Right lobe of liver (tissue), 6 donors: Measurements from ENCODE around the gene TRPM5. TPM values are rescaled to one million over a fixed set of nuclear protein-coding genes. Genes with fewer than 3 reads are reported as not detected.

Experiments used
- ATAC-seq, 4 donors: fragments of 200-7000 bp; cut with Tn5 transposase; one replicate each; pipeline ENCODE4 v1.9.1; 2020; ENCODE audit warnings: mild to moderate bottlenecking in 4 of 4, moderate library complexity in 4 of 4
- DNase-seq, 3 donors: peaks; one replicate each; pipeline ENCODE4 v3.0.0-alpha.2; 2020
- H3K27ac ChIP-seq, 3 donors: fragments of 200-600 bp; one replicate each; pipeline ENCODE4 v1.8.0; 2022
- H3K27me3 ChIP-seq, 2 donors: fragments of 200-600 bp; one replicate each; pipeline ENCODE4 v1.8.0; 2022
- H3K36me3 ChIP-seq, 4 donors: fragments of 200-600 bp; sonication (generic) in 1 of 4; one replicate each; pipeline versions ENCODE4 v1.5.1 to v1.8.0; 2017 to 2022; ENCODE audit warnings: control low read depth in 1 of 4
- H3K4me1 ChIP-seq, 4 donors: fragments of 200-600 bp; sonication (generic) in 1 of 4; one replicate each; pipeline versions ENCODE4 v1.5.1 to v1.8.0; 2017 to 2022; ENCODE audit warnings: control low read depth in 1 of 4
- H3K4me3 ChIP-seq, 3 donors: fragments of 200-600 bp; one replicate each; pipeline ENCODE4 v1.8.0; 2022
- H3K9me3 ChIP-seq, 4 donors: fragments of 200-600 bp; sonication (generic) in 1 of 4; one replicate each; pipeline versions ENCODE4 v1.5.1 to v1.8.0; 2017 to 2022; ENCODE audit warnings: control low read depth in 1 of 4
- POLR2A ChIP-seq: fragments of 450-650 bp; IDR thresholded peaks from one replicate; pipeline ENCODE4 v1.6.1; 2017; ENCODE audit warnings: antibody characterized with exemption, mild to moderate bottlenecking
- WGBS: methylation state at CpG from one replicate; pipeline ENCODE4 v1.1.6; 2018; ENCODE audit warnings: low coverage, low lambda C conversion rate; ENCODE audit not compliant: insufficient coverage; ENCODE audit errors: missing lambda C conversion rate; 5-methylcytosine and 5-hydroxymethylcytosine counted together
- intact Hi-C, 2 donors: fragments of 100-400 bp; cut with DNase I; formaldehyde crosslinking; loops; one replicate each; pipeline versions ENCODE4 v1.11.2 to v1.14.1; 2022
- total RNA-seq, 6 experiments: library from RNA; depleted of rRNA in 2 of 6; stranded (reverse); fragments of >200 nt in 2 of 6; fragmentation: NEBNext Ultra II Directional in 3 of 6; extraction: Animal tissue kit (Norgen Biotek cat#: 25700) in 3 of 6; gene quantifications; one replicate each; pipeline versions ENCODE4 v1.1.0 to v1.2.4, GENCODE V29; 2016 to 2023
- TF ChIP-seq, protein P1 (sequence below), 4 donors: fragments of 200-600 bp in 3 of 4; fragments of 450-650 bp in 1 of 4; IDR thresholded peaks; one replicate each; pipeline versions ENCODE4 v1.5.1 to v1.8.0; 2016 to 2022; ENCODE audit warnings: antibody characterized with exemption in 4 of 4, mild to moderate bottlenecking in 2 of 4
- donor health status: DM: no; HTN: yes; CAD: no.
- donor health status: DM: no; HTN: no; CAD: no.
- donor health status: DM: no; HTN: no; CAD: no.
- donor health status: DM: no; HTN: yes; CAD: no.
- donor health status: DM: no; HTN: yes; CAD: no.

The TRPM5 gene
- total RNA-seq, 6 experiments from 2014 or later, result not detected

DNA sequence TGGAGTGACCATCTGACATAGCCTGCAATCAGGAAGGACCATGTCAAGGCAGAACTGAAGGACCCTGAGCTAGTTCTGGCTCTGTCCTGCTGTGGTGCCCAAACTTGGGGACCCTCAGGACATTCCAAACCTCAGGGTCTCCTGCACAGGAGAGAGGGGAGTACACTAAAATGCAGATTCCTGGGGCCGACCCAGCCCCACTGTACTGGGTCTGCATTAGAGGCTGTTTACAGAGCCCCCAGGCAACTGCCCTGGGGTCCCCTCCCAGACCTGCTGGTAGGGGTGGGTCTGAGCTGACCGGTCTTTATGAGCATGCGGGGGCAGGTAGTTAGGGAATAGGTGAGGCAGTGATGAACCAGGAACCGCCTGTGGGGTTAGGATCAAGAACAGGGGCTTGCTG is 6.8 kb downstream of the TRPM5 start:
- no peaks in the 10 kb centered on the region for H3K9me3 ChIP-seq
- WGBS, result 57% methylated on average over 3 of the region's 4 CpGs
- no peak for TF ChIP-seq POLR2A
- TF ChIP-seq, protein P1, sequence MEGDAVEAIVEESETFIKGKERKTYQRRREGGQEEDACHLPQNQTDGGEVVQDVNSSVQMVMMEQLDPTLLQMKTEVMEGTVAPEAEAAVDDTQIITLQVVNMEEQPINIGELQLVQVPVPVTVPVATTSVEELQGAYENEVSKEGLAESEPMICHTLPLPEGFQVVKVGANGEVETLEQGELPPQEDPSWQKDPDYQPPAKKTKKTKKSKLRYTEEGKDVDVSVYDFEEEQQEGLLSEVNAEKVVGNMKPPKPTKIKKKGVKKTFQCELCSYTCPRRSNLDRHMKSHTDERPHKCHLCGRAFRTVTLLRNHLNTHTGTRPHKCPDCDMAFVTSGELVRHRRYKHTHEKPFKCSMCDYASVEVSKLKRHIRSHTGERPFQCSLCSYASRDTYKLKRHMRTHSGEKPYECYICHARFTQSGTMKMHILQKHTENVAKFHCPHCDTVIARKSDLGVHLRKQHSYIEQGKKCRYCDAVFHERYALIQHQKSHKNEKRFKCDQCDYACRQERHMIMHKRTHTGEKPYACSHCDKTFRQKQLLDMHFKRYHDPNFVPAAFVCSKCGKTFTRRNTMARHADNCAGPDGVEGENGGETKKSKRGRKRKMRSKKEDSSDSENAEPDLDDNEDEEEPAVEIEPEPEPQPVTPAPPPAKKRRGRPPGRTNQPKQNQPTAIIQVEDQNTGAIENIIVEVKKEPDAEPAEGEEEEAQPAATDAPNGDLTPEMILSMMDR (IDR thresholded peaks at IDR 0.05), result no peak
- no peaks in the 10 kb centered on the region for H3K4me1 ChIP-seq
- no peaks in the 10 kb centered on the region for H3K36me3 ChIP-seq
- ATAC-seq, result no peak
- no peak overlapping the region for H3K27ac ChIP-seq
- intact Hi-C loops, result no loop called here
- peak in 1 of 3 donors; percentile 26 for DNase-seq
- H3K27me3 ChIP-seq, result no peaks in the 10 kb centered on the region
- H3K4me3 ChIP-seq, result no peak overlapping the region

DNA sequence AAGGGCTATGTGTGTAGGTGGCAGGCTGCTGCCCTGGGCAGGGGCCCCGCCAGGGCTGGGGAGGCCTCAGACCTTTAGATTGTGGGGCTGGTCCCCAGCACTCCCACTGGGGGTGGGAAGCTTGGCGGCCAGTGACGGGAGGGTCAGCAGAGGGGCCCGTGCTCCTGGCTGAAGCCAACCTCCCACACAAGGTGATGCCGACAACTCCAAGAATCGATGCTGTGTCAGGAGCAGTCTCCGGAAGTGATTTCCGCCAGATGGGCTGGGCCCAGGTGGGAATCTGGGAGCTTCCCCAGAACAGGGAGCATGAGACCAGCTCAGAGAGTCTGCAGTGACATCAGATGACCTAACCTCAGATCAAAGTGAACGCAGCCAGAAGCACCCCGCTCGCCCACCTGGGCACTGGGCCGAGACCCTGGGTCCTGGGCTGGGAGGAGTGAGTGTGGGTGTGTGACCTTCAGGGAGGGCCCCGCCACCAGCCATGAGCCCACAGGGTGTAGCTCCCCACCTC is 7.7 kb downstream of the TRPM5 start:
- TF ChIP-seq, protein P1 (IDR thresholded peaks at IDR 0.05), result no peak
- no peak for TF ChIP-seq POLR2A
- no peaks in the 10 kb centered on the region for H3K27me3 ChIP-seq
- H3K9me3 ChIP-seq, result no peaks in the 10 kb centered on the region
- H3K4me1 ChIP-seq, result no peaks in the 10 kb centered on the region
- WGBS, result no CpG with 5 or more reads among the region's 13 CpGs
- intact Hi-C loops, result no loop called here
- H3K27ac ChIP-seq, result no peak overlapping the region
- H3K36me3 ChIP-seq, result no peaks in the 10 kb centered on the region
- peak in 1 of 3 donors; percentile 45 for DNase-seq
- H3K4me3 ChIP-seq, result no peak overlapping the region
- ATAC-seq, result no peak

DNA sequence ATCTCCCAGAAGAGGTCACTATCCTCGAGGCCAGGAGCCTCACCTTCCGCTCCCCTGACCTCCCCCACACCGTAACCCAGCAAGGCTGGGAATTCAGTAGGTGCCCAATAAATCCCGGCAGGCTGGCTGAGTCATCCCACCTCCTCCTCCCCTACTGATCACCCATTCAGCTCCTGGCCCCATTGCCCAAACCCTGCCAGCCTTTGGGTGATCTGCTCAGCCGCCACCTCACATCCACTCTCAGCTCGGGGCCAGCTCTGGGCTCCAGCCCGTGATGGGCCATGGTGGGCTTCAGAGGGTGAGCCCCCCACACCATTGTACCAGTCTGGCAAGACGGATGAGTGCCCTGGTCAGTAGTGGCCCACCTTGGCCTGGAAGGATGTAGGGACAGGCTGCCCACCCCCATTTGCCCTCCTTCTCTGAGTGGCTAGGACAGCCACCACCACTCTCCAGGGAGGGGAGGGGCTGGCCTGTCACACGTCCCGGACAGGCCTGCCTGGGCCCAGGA is 8.2 kb downstream of the TRPM5 start:
- no peaks in the 10 kb centered on the region for H3K4me1 ChIP-seq
- ATAC-seq, result no peak
- intact Hi-C loops, result no loop called here
- no peaks in the 10 kb centered on the region for H3K27me3 ChIP-seq
- H3K4me3 ChIP-seq, result no peak overlapping the region
- no peaks in the 10 kb centered on the region for H3K36me3 ChIP-seq
- H3K27ac ChIP-seq, result no peak overlapping the region
- DNase-seq, result peak in 1 of 3 donors; percentile 35
- TF ChIP-seq POLR2A, result no peak
- TF ChIP-seq, protein P1 (IDR thresholded peaks at IDR 0.05), result no peak
- no peaks in the 10 kb centered on the region for H3K9me3 ChIP-seq
- WGBS, result 77% methylated on average over 5 of the region's 10 CpGs

DNA sequence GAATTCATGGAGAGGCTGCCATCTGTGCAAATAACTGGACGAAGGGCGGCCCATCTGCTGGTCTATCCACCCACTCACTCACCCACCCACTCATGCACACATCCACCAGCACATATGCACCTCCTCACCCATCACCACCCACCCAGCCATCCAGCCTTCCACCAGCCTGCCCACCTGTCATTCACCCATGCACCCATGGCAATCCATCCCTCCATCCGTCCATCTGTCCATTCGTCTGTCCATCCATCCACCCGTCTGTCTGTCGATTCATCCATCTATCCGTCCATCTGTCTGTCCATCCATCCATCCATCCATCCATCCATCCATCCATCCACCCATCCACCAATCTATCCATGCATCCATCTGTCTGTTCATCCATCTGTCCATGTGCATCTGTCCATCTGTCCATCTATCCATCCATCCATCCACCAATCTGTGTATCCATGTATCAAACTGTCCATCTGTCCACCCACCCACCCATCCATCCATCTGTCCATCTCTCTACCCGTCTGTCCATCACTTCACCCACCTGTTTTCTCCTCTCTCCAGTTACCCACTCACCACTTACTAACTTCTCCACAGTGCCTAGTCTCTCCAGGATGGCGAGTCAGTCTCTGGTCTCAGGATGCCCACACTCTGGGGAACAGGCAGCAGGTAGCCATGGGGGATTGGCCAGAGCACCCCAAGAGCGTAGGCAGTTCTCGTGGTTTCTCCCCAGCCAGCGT is 8.9 kb downstream of the TRPM5 start:
- TF ChIP-seq POLR2A, result no peak
- TF ChIP-seq, protein P1 (IDR thresholded peaks at IDR 0.05), result no peak
- no peak overlapping the region for H3K27ac ChIP-seq
- DNase-seq (peak in 1 of 3 donors; percentile 25), ATAC-seq (no peak)
- H3K4me3 ChIP-seq, result no peak overlapping the region
- no peaks in the 10 kb centered on the region for H3K36me3 ChIP-seq
- intact Hi-C loops, result no loop called here
- H3K27me3 ChIP-seq, result no peaks in the 10 kb centered on the region
- no peaks in the 10 kb centered on the region for H3K9me3 ChIP-seq
- 38% methylated on average over 9 of the region's 12 CpGs for WGBS
- H3K4me1 ChIP-seq, result no peaks in the 10 kb centered on the region
